Ascending aorta (tissue), 2 donors: Measurements from ENCODE around the gene CHST13. TPM values are rescaled to one million over a fixed set of nuclear protein-coding genes. Genes with fewer than 3 reads are reported as not detected.

Experiments used
- DNase-seq, 2 donors: peaks; one replicate each; pipeline ENCODE4 v3.0.0-alpha.2; 2019; ENCODE audit warnings: low spot score in 2 of 2
- H3K27ac ChIP-seq, 2 donors: fragments of 200-600 bp; sonication (generic); one replicate each; pipeline ENCODE4 v1.5.1; 2016 to 2017; ENCODE audit warnings: mild to moderate bottlenecking in 1 of 2
- H3K27me3 ChIP-seq: fragments of 200-600 bp; sonication (generic); one replicate; pipeline ENCODE4 v1.5.1; 2017
- H3K36me3 ChIP-seq, 2 donors: fragments of 200-600 bp; sonication (generic); one replicate each; pipeline ENCODE4 v1.5.1; 2016
- H3K4me1 ChIP-seq, 2 donors: fragments of 200-600 bp; sonication (generic); one replicate each; pipeline ENCODE4 v1.5.1; 2016 to 2017; ENCODE audit warnings: mild to moderate bottlenecking in 1 of 2
- H3K4me3 ChIP-seq, 2 donors: fragments of 200-600 bp; sonication (generic); one replicate each; pipeline ENCODE4 v1.5.1; 2016 to 2017; ENCODE audit warnings: mild to moderate bottlenecking in 1 of 2
- H3K9me3 ChIP-seq, 2 donors: fragments of 200-600 bp; sonication (generic); one replicate each; pipeline ENCODE4 v1.5.1; 2016
- intact Hi-C: fragments of 100-400 bp; cut with DNase I; formaldehyde crosslinking; loops from one replicate; pipeline ENCODE4 v1.15.1; 2023
- total RNA-seq: library from RNA; depleted of rRNA; stranded (reverse); fragments of >200 nt; gene quantifications from one replicate; pipeline ENCODE4 v1.1.0, GENCODE V29; 2016
- TF ChIP-seq, protein P1 (sequence below), 3 experiments: fragments of 200-600 bp in 2 of 3; fragments of 450-650 bp in 1 of 3; sonication (generic) in 2 of 3; IDR thresholded peaks; one replicate each; pipeline ENCODE4 v1.5.1; 2016 to 2019; ENCODE audit warnings: antibody characterized with exemption in 3 of 3, mild to moderate bottlenecking in 1 of 3, moderate library complexity in 1 of 3

The CHST13 gene
- total RNA-seq, 1 donor from 2014 or later, result not detected

DNA sequence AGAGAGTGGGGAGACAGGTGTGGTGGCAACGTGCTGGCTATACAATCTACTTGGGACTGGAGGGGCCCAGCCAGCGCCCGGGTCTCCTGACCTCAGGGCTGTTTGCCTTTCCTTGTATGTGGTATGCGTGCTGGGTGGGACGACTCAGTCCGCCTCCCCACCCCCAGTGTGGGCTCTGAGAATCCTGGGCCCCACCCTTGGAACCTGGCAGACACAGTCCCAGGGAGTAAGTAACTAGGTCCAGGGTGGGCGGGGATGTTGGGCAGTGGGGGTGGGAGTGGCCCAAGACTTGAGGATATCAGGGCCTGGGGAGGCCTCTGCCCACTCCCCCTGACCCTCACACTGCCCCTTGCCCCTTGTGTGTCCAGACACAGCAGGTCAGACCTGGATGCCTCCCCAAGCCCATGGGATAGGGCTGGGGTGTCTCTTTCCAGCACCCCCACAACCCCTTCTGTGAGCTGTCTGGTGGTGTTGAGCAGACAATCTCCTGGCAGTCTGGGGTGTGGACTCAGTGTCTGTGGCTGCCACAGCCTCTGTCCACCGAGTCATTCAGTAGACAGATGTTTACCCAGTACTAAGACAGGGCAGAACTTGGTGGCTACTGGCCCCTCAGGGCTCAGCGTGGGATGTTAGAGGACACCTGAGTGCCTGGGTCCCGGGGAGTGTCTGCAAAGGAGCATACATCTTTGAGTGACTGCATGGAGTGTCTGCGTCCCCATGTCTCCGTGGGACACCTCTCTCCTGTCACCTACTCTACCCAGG, 1.3 kb downstream of the CHST13 start:
- intact Hi-C loops, result no loop called here
- Histone ChIP-seq H3K36me3 (no peaks in the 10 kb centered on the region), H3K4me1 (peaks cover 3 to 4% of the 10 kb centered on the region in 2 donors), H3K9me3 (no peaks in the 10 kb centered on the region), H3K27me3 (peaks cover 10% of the 10 kb centered on the region), H3K4me3 (peak overlapping the region in 1 of 2 donors; percentile 45), H3K27ac (no peak overlapping the region)
- DNase-seq, result no peak
- TF ChIP-seq, protein P1, sequence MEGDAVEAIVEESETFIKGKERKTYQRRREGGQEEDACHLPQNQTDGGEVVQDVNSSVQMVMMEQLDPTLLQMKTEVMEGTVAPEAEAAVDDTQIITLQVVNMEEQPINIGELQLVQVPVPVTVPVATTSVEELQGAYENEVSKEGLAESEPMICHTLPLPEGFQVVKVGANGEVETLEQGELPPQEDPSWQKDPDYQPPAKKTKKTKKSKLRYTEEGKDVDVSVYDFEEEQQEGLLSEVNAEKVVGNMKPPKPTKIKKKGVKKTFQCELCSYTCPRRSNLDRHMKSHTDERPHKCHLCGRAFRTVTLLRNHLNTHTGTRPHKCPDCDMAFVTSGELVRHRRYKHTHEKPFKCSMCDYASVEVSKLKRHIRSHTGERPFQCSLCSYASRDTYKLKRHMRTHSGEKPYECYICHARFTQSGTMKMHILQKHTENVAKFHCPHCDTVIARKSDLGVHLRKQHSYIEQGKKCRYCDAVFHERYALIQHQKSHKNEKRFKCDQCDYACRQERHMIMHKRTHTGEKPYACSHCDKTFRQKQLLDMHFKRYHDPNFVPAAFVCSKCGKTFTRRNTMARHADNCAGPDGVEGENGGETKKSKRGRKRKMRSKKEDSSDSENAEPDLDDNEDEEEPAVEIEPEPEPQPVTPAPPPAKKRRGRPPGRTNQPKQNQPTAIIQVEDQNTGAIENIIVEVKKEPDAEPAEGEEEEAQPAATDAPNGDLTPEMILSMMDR (IDR thresholded peaks at IDR 0.05), result no peak

DNA sequence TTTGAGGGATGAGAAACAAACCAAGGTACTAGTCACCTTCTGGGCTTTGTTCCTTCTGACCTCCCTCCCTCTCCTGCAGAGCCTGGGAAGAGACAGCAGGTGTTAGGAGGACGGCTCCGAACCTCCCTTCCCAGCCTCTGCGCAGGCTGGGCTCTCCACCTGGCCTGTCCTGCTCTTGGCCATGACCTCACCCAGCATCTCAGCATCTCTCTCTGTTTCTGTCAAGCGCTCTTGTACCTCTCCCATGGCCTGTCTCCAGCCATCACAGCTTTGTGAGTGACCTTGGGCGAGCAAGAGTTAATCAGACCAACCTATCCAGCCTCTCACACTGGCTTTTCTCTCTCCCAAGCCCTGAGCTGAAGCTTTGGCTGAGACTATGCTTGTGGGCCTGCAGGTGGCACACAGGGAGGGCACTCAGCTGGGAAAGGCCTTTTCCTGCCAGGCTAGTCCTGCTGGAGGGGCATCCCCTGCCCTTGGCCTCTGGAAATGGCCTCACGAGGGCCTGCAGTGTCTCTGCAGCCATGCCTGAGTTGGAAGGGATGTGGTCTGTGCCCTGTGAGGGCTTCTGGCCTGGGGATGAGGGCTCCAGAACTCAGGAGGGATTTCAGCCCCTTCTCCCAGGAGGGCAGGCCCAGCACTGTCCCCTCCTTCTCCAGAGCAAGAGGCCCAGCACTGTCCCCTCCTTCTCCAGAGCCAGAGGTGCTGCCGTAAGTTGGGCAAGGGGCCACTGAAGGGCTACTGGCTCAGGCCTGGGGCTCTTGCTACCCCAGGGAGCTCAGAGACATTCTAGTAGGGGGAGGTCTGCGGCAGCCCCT, 2.1 kb downstream of the CHST13 start:
- no peak overlapping the region for H3K27ac ChIP-seq
- no peaks in the 10 kb centered on the region for H3K36me3 ChIP-seq
- intact Hi-C loops, result no loop called here
- TF ChIP-seq, protein P1 (IDR thresholded peaks at IDR 0.05), result no peak
- DNase-seq, result no peak
- peaks cover 3 to 4% of the 10 kb centered on the region in 2 donors for H3K4me1 ChIP-seq
- no peak overlapping the region for H3K4me3 ChIP-seq
- H3K27me3 ChIP-seq, result peaks cover 10% of the 10 kb centered on the region
- H3K9me3 ChIP-seq, result no peaks in the 10 kb centered on the region

DNA sequence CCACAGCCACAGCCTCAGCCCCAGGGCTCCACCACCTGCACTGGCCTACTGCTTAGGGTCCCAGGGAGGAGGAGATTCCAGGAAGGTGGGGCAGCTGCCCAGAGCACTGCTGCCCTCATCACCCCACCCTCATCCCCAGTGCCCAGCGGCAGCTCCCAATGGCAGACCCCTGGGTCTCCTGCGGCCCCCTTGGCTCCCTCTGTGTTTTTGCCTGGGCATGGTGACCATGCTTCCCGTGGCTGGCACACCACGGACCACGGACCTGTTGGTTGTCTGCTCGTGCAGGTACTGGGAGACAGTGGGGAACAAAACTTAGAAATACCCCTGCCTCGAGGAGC, 2.7 kb downstream of the CHST13 start:
- intact Hi-C loops, result no loop called here
- Histone ChIP-seq H3K4me3 (no peak overlapping the region), H3K36me3 (no peaks in the 10 kb centered on the region), H3K27me3 (peaks cover 10% of the 10 kb centered on the region), H3K9me3 (no peaks in the 10 kb centered on the region), H3K4me1 (peaks cover 3 to 4% of the 10 kb centered on the region in 2 donors), H3K27ac (no peak overlapping the region)
- no peak for DNase-seq
- TF ChIP-seq, protein P1 (IDR thresholded peaks at IDR 0.05), result no peak

DNA sequence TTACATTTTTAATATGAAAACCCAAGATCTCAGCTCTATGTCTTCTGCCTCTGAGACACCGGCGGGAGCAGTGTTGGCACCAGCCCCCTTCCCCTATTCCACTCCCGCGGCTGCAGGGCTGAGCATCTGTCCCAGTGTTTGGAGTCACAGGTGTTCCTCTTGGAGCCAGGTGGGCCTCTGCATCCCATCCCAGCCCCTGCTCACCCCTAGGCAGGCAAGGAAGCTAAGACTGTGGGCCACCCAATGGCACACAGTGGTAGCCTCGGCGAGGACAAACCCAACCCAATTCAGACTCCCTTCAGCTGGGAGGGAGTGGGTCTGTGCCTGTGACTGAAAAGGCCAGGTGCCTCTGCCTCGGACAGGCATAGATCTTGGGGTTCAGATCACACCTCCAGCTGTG, 3.1 kb downstream of the CHST13 start:
- H3K4me1 ChIP-seq, result peaks cover 3 to 4% of the 10 kb centered on the region in 2 donors
- no peak overlapping the region for H3K27ac ChIP-seq
- H3K9me3 ChIP-seq, result no peaks in the 10 kb centered on the region
- intact Hi-C loops, result no loop called here
- TF ChIP-seq, protein P1 (IDR thresholded peaks at IDR 0.05), result no peak
- no peak overlapping the region for H3K4me3 ChIP-seq
- H3K27me3 ChIP-seq, result peaks cover 10% of the 10 kb centered on the region
- H3K36me3 ChIP-seq, result no peaks in the 10 kb centered on the region
- DNase-seq, result no peak

DNA sequence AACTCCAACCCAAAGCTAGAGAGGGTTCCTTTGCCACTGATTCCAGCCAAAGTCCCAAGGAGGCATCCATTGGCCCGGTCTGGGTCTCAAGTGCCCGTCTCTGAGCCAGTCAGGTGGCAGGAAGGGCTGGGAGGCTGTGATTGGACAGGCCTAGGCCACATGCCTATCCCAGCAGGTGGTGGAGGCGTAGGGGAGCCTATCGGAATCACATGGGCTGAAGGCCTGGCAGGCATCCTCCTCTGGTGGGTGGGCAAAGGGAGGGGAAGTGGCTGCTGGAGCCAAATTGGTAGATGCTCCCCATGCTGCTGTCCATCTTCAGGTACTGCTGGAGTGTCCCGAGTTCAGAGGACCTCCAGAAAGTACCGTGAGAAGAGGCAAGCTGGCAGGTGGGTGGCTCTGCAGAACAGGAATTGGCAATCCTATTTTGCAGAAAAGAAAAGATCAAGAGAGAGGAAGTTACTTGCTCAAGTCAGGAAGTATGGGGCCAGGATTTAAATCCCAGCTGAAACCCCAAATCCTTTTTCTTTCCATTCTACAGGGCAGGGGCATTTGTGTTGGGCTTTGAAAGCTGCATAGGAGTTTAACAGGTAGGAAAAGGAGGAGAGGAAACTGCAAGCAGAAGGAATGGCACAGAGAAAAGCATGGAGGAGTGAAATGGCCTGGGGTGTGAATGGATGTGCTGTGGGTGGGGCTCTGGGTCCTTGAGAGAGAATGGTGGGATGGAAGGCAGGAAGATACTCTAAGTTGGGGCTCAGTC, 3.7 kb downstream of the CHST13 start:
- peaks cover 3 to 4% of the 10 kb centered on the region in 2 donors for H3K4me1 ChIP-seq
- H3K9me3 ChIP-seq, result no peaks in the 10 kb centered on the region
- no peak for DNase-seq
- TF ChIP-seq, protein P1 (IDR thresholded peaks at IDR 0.05), result no peak
- H3K36me3 ChIP-seq, result no peaks in the 10 kb centered on the region
- H3K4me3 ChIP-seq, result no peak overlapping the region
- H3K27ac ChIP-seq, result no peak overlapping the region
- H3K27me3 ChIP-seq, result peaks cover 10% of the 10 kb centered on the region
- intact Hi-C loops, result no loop called here
